Ishikawa (cell line): ENCODE data around the gene SLC1A4.

Experiments used
- CEBPB ChIP-seq: IDR thresholded peaks from 2 replicates; pipeline ENCODE4 v1.6.1; 2012
- CREB1 ChIP-seq: IDR thresholded peaks from 2 replicates; pipeline ENCODE4 v1.6.1; 2012; ENCODE audit warnings: low read depth
- EGR1 ChIP-seq: IDR thresholded peaks from 2 replicates; pipeline ENCODE4 v1.6.1; 2012
- EP300 ChIP-seq: IDR thresholded peaks from 2 replicates; pipeline ENCODE4 v1.6.1; 2012; ENCODE audit warnings: borderline replicate concordance
- FOXM1 ChIP-seq: IDR thresholded peaks from 2 replicates; pipeline ENCODE4 v1.6.1; 2012; ENCODE audit warnings: low read depth, borderline replicate concordance
- NFIC ChIP-seq: IDR thresholded peaks from 2 replicates; pipeline ENCODE4 v1.6.1; 2012
- RAD21 ChIP-seq: IDR thresholded peaks from 2 replicates; pipeline ENCODE4 v1.6.1; 2012; ENCODE audit warnings: low read depth
- TAF1 ChIP-seq: IDR thresholded peaks from 2 replicates; pipeline ENCODE4 v1.6.1; 2012; ENCODE audit warnings: low read depth, mild to moderate bottlenecking
- TCF12 ChIP-seq: IDR thresholded peaks from 2 replicates; pipeline ENCODE4 v1.6.1; 2012; ENCODE audit warnings: low read depth
- TEAD4 ChIP-seq: IDR thresholded peaks from 2 replicates; pipeline ENCODE4 v1.6.1; 2012
- YY1 ChIP-seq: IDR thresholded peaks from 2 replicates; pipeline ENCODE4 v1.6.1; 2012; ENCODE audit warnings: low read depth
- ZBTB7A ChIP-seq: IDR thresholded peaks from 2 replicates; pipeline ENCODE4 v1.6.1; 2012; ENCODE audit warnings: low read depth
- TF ChIP-seq, protein P1 (sequence below): IDR thresholded peaks from 2 replicates; pipeline ENCODE4 v1.6.1; 2012; ENCODE audit warnings: low read depth, mild to moderate bottlenecking
- TF ChIP-seq, protein P2 (sequence below): IDR thresholded peaks from 2 replicates; pipeline ENCODE4 v1.6.1; 2012
- TF ChIP-seq, protein P3 (sequence below): IDR thresholded peaks from 2 replicates; pipeline ENCODE4 v1.6.1; 2012

SLC1A4 gene

DNA sequence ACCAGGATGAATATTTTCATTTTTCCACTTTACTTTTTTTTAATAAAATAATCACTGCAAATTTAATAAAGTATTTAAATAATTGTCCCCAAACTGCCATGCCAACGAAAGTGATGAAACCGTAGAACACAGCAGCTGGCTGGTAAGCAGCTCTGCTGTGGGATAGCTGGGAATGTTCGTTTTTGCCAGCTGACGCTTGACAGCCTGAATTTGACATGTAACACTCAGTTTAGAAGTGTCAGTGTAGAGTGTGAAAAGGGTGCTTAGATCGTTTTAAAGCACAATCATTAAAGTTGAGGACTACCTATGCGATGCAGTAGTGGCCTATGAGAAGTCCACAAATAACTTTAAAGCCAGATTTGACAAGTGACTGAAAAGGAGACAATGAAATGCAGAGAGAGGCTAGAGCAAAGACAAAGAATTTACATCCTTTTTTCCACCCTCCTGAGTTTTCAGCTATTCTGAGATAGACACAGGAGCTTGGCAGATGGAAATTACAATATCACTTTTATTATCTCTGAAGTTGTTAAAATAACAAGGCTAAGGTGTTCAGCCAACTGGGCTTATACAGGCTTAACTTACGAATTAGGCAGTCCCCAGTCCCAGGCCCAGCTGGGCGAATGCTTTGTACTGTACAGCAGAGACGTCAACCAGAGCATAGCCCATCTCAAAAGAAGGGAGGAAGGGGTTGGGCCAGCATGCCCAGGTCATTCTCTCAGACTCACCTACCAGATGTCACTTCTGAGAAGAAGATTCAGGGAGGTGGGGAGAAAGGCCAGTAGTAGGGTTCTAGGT, 31.9 kb upstream of the SLC1A4 start:
- no peak for TF ChIP-seq FOXM1
- TF ChIP-seq TEAD4: no peak
- TF ChIP-seq RAD21: no peak
- TF ChIP-seq CEBPB: no peak
- no peak for TF ChIP-seq EP300
- TF ChIP-seq, protein P1, sequence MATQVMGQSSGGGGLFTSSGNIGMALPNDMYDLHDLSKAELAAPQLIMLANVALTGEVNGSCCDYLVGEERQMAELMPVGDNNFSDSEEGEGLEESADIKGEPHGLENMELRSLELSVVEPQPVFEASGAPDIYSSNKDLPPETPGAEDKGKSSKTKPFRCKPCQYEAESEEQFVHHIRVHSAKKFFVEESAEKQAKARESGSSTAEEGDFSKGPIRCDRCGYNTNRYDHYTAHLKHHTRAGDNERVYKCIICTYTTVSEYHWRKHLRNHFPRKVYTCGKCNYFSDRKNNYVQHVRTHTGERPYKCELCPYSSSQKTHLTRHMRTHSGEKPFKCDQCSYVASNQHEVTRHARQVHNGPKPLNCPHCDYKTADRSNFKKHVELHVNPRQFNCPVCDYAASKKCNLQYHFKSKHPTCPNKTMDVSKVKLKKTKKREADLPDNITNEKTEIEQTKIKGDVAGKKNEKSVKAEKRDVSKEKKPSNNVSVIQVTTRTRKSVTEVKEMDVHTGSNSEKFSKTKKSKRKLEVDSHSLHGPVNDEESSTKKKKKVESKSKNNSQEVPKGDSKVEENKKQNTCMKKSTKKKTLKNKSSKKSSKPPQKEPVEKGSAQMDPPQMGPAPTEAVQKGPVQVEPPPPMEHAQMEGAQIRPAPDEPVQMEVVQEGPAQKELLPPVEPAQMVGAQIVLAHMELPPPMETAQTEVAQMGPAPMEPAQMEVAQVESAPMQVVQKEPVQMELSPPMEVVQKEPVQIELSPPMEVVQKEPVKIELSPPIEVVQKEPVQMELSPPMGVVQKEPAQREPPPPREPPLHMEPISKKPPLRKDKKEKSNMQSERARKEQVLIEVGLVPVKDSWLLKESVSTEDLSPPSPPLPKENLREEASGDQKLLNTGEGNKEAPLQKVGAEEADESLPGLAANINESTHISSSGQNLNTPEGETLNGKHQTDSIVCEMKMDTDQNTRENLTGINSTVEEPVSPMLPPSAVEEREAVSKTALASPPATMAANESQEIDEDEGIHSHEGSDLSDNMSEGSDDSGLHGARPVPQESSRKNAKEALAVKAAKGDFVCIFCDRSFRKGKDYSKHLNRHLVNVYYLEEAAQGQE: no peak
- no peak for TF ChIP-seq CREB1
- TF ChIP-seq TAF1: no peak
- no peak for TF ChIP-seq NFIC
- no peak for TF ChIP-seq ZBTB7A
- no peak for TF ChIP-seq TCF12
- TF ChIP-seq YY1: no peak
- TF ChIP-seq, protein P2, sequence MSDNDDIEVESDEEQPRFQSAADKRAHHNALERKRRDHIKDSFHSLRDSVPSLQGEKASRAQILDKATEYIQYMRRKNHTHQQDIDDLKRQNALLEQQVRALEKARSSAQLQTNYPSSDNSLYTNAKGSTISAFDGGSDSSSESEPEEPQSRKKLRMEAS: no peak

- TF ChIP-seq, protein P3, sequence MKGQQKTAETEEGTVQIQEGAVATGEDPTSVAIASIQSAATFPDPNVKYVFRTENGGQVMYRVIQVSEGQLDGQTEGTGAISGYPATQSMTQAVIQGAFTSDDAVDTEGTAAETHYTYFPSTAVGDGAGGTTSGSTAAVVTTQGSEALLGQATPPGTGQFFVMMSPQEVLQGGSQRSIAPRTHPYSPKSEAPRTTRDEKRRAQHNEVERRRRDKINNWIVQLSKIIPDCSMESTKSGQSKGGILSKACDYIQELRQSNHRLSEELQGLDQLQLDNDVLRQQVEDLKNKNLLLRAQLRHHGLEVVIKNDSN: no peak
- TF ChIP-seq YY1: no peak
- no peak for TF ChIP-seq ZBTB7A
Measured at GRCh38 chr2:64958556-64958955, 30.6 kb upstream of the SLC1A4 start.

- TF ChIP-seq TCF12 (no peak), EGR1 (no peak), FOXM1 (no peak), TAF1 (no peak), RAD21 (no peak), CEBPB (no peak), YY1 (no peak), NFIC (no peak), EP300 (no peak), CREB1 (no peak)
- TF ChIP-seq, protein P3: no peak
- TF ChIP-seq, protein P1: no peak
Measured at GRCh38 chr2:64960819-64961218, 28.4 kb upstream of the SLC1A4 start.

DNA sequence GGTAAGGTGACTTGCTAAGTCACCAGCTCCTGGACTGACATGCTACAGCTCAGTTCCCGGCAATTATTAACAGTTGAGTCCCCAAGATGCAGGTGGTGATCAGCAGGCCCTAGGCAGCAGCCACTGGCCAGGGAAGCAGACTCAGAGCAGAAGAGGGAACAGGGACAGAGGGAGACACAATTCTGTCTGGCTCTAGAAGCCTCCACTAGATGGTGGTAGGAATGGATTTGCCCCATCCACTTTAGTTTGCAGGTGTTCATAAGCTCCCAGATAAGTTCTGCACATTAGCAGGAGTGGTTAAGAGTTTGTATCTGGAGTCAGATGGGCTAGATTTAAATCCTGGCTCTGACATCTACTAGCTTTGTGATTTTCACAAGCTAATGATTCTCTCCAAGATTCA, 25.5 kb upstream of the SLC1A4 start:
- TF ChIP-seq CEBPB (no peak), FOXM1 (no peak), YY1 (no peak), EP300 (no peak), EGR1 (no peak), TEAD4 (no peak), RAD21 (no peak), TAF1 (no peak)
- TF ChIP-seq, protein P3: no peak
- TF ChIP-seq, protein P1: no peak

- TF ChIP-seq, protein P3: no peak
- TF ChIP-seq CREB1 (no peak), RAD21 (no peak), FOXM1 (no peak), YY1 (no peak), EGR1 (no peak), TAF1 (no peak), TEAD4 (no peak), CEBPB (no peak), ZBTB7A (no peak), NFIC (no peak), TCF12 (no peak), EP300 (no peak)
- TF ChIP-seq, protein P2: no peak
- TF ChIP-seq, protein P1: no peak
Measured at GRCh38 chr2:64966017-64966416, 23.2 kb upstream of the SLC1A4 start.
